HG02588 (cell line): ENCODE results near the gene SKP2.
A peak's percentile ranks its signal among the peaks of the same experiment; 100 is the strongest.
"Not testable (repeated sequence)": the region's sequence is repeated elsewhere in the genome, so short reads cannot be mapped to it uniquely, and the experiment has no call there.

Source experiments
- ATAC-seq: cut with Tn5 transposase; IDR thresholded peaks from one replicate; pipeline ENCODE4 v1.9.1; 2021; ENCODE audit warnings: mild to moderate bottlenecking, moderate library complexity; ENCODE audit not compliant: unreplicated experiment

Gene SKP2

GRCh38 chr5:36156121-36156601 is 4.2 kb downstream of the SKP2 start:
- no peak for ATAC-seq

DNA sequence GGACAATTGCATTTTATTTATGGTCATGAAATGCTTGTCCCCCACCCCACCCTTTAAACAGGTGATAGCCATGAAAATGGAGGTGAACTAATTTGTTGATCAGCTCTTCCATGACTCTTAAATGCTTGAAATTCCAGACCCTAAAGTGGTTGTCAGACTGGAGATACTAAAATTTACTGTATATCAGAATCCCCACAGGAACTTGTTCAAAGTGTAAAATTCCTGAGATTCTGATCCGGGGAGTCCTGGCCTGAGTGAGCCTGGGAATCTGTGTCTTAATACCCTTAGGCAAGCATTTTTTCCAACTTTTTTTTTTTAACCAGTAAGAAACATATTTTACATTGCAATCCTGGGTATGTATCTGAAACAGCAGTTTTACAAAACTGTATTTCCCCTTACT is 4.7 kb downstream of the SKP2 start:
- no peak for ATAC-seq

DNA sequence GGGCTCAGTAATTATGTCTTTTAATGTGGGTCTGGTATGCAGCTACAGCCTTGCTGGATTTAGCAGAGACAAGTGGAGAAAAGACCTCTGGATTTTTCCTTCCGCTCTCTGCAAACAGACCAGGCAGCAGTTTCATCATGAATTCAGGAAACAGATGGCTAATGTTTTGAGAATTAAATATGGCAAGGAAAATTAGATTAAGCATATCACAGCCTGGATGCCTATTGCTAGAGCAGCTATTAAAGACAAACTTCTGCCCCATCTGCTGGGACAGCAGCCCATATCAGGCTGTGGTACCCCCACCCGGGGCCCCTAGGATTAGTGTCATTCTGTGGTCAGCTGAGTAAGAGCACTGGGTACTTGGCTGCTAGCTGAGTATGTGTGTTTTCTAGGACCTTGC is 6.2 kb downstream of the SKP2 start:
- ATAC-seq = no peak

DNA sequence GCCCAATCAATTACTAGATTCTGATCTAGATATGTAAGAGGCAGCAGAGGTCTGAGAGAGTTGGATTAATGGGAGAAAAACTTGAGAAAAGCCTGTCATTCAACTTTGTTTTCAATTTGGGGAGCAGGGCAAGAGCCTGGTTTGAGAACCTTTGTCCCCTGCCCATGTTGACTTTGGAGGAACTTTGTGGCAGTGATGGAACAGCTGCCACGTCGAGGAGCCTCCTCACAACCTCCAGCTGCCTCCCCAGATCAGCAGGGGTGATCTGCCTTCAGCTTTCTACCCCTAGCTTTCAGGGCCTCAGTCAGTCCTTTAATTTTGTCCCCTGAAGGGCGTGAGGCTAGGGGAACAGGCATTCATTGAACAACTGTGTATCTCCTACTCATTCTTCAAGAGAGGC is 8.7 kb downstream of the SKP2 start:
- ATAC-seq = no peak

DNA sequence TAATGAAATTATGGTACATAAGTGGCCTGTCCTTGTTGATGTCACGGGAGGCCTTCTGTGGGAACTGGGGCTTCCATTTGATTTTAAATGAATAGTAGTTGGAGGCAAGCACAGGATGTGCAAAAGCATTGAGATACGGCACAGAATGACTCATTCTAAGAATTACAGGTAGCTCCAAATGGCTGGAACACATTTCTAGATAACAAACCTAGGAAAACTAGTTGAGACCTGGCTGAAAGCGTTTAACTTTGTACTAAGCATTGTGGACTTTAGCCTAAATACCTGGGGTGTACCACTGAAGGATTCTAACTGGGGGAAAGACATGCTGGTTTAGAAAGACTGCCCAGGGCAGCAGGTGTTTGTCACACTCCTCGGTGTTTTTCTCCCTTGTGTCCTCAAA is 9.4 kb downstream of the SKP2 start:
- no peak for ATAC-seq

DNA sequence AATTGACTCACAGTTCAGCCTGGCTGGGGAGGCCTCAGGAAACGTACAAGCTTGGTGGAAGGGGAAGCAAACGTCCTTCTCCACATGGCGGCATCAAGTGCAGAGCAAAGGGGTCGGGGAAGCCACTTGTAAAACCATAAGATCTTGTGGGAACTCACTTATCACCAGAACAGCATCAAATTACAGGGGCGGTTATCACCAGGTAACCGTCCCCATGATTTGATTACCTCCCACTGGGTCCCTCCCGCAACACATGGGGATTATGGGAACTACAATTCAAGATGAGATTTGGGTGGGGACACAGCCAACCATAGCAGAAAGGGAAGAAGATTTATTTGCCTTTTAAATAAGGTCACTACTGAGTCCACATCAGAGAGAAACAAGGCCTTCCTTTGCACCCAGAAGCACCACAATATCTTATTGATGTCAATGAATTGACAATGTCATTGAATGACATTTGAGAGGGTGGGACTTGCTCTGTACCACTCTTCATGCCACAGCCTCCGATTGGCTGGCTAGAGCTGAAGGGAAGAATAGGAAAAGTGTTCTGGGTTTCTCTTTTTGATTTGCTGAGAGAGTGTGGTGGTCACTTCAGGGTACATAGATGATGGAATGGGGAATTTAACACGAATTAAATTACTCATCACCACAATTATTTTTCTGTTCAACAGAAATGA is 11.0 kb downstream of the SKP2 start:
- no peak for ATAC-seq

DNA sequence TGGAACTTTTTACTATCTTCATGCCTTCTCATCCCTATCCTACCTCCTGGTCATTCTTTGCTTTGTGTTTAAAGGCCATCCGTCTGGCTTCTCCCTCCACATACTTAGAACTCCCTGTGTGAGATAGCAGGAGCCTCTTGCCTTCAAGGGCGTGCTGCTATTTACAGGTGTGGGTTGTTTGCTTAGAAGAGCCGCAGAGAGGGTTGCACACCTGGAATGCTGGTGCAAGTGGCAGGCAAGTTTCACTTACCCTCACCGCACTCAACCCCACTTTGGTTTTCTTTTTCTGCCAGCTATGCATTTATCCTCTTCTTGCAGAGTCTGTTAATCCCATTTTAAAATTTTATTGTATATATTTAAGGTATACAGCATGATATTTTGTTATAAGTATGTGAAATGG is 12.6 kb downstream of the SKP2 start:
- ATAC-seq = no peak

GRCh38 chr5:36168737-36169136 is 16.8 kb downstream of the SKP2 start:
- ATAC-seq = no peak

GRCh38 chr5:36170832-36171424 is 19.0 kb downstream of the SKP2 start:
- no peak for ATAC-seq

DNA sequence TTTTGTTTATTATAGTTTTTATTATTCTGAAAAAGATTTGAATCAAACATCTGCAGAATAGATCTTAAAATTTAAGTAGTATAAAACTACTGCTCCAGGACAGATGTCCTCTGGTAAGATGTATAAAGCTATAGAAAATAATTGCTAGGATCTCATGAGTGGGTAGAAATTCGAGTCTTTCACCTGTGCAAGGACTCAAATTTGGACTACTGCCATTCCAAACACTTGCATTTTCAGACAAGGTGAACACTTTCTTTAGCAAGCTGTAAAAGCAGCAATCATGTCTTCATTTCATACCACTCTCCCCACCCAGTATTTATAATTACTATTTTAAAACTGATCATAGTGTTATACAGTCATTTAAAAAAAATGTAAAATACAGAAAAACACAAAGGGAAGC is 20.7 kb downstream of the SKP2 start:
- no peak for ATAC-seq

DNA sequence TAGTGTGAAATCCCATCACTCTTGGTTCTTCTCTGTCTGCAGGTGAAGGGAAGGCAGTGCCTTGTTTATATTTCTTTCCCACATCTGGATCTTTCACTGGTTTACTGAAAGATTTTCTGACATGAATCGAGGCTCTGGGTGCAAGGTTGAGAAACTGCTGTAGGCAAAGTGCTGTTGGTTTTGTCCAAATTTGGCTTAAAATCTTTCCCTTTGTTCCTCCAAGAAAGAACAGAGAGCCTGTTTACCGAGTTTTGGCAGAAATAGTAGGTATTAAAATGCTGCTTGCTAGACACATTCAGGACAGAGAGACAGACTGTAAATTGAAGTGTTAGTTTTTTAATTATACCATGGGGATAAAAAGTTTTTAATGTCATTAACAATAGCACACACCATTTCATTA is 21.5 kb downstream of the SKP2 start:
- no peak for ATAC-seq

- ATAC-seq = no peak
These were observed 22.2 kb downstream of the SKP2 start for GRCh38 chr5:36174119-36174518.

- ATAC-seq = no peak
These were observed 23.1 kb downstream of the SKP2 start for GRCh38 chr5:36175043-36175442.

GRCh38 chr5:36177154-36177553 is 25.2 kb downstream of the SKP2 start:
- peak; percentile 99 for ATAC-seq

GRCh38 chr5:36177715-36178523 is 26.0 kb downstream of the SKP2 start:
- no peak for ATAC-seq

- no peak for ATAC-seq
These were observed 26.6 kb downstream of the SKP2 start for GRCh38 chr5:36178524-36178890.

GRCh38 chr5:36179950-36180349 is 28.0 kb downstream of the SKP2 start:
- ATAC-seq = no peak

DNA sequence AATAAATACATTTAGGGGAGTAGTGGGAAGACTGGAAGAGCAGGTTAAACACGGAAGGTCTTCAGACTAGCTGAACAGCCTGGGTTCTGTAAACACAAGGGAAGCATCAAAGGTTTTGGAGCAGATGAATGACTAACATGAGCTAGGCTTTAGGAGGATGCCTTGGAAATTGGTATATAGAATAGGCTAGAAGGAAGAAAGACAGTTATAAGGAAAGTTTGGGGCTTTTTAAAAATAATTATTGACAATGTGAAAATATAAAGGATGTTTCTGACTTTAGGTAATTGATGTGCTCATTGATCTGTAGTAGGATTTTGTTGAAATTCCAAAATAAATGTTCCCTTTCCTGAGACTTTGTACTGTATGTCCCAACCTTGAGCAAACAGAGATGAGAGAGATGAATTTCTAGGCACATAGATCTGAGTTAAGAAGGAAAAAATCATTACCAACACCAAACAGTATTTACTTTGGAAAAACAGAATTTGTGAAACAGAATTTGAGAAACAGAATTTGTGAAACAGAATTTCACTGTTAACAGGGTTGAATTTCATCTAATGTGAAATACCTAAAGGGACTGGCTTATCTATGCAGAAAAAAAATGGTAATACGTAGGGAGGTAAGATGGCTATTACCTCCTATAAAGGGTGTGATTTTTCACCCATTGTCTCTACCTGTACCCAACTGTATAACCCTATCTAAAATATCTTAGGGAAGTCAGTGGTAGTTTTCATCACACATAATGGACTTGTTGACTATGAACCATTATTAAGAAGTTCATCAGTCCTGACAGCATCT is 28.8 kb downstream of the SKP2 start:
- ATAC-seq = no peak

- no peak for ATAC-seq
These were observed 29.9 kb downstream of the SKP2 start for GRCh38 chr5:36181774-36182173.

GRCh38 chr5:36184408-36184807 is 32.5 kb downstream of the SKP2 start:
- not testable (repeated sequence) for ATAC-seq

DNA sequence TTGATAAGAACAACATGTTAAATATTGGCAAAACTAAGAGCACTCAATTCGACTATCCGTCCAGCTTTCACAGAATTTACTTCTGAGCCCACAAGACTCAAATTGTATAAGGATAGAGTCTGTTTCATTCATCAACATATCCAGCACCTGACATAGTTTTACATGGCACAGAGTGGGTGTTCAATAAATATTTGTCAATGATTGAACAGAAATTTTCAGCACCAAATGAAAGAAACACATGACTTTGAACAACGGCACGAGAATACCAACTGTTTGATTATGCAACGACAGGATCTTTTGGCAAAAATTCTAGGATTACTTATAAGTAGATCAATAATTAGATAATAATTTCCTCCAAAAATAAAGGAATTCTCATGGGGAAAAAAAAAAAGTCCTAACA is 41.8 kb downstream of the SKP2 start:
- ATAC-seq = no peak
